GM18861 (cell line): ENCODE results near the gene RMND1.
A peak's percentile ranks its signal among the peaks of the same experiment; 100 is the strongest.
"Not testable (repeated sequence)": the region's sequence is repeated elsewhere in the genome, so short reads cannot be mapped to it uniquely, and the experiment has no call there.

Experiments
- ATAC-seq: cut with Tn5 transposase; IDR thresholded peaks from one replicate; pipeline ENCODE4 v1.9.1; 2021; ENCODE audit not compliant: unreplicated experiment

RMND1 gene

GRCh38 chr6:151455751-151456398 lies 3.9 kb upstream of the RMND1 start:
- ATAC-seq, result not testable (repeated sequence)

DNA sequence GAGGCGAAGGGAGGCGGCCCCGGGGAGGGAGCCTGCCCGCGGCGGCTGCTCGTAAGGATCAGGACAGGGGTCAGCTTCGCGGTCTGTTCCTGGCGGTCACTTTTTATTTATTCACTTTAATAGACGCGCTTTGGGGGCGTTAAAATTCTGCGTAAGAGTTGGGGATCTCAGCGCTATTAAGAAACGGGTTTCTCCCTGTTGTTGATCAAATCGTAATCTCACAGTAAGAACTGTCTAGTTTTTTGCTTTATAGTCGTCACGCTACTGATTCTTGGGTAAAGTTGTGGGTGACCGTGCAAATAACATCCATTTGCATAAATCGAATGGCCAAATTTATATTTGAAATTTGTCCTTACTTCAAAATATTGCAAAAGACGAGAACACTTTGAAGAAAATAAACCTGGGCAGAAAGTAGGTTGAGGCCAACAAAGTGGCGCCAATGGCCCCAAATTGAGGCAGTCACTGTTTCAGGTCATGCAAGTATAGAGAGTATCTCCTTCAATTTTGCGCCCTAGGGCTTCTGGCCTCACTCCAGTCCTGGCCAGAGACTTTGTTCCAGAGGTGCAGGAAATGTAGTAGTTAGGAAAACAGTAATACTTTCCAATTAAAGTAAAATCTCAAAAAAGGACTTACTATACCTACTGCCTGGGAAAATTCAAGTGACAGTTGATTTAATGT lies 963 bp upstream of the RMND1 start:
- ATAC-seq, result no peak

DNA sequence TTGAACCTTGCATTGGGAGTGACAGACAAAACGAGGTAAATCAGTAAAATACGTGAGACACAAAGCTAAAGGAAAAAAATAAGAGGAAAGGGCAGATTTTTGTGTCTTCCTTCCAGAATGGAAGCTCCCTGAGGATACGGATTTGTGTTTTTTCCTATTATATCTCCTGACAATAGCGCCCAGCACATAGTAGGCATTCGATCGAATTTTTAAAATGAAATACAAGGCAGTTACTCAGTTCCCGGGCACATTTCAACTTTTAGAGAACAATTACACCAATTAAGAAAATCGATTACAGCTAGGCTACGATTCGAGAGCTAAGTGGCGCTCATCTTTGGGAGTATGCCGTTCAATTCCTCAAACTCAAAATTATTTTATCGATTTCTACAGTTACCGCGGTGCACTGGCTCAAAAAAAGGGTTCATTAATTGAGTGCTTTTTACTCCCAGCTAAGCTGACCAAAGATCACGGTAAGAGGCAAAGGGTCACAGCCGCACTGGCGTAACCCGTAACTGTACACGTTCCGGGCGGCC lies 443 bp downstream of the RMND1 start:
- no peak for ATAC-seq

DNA sequence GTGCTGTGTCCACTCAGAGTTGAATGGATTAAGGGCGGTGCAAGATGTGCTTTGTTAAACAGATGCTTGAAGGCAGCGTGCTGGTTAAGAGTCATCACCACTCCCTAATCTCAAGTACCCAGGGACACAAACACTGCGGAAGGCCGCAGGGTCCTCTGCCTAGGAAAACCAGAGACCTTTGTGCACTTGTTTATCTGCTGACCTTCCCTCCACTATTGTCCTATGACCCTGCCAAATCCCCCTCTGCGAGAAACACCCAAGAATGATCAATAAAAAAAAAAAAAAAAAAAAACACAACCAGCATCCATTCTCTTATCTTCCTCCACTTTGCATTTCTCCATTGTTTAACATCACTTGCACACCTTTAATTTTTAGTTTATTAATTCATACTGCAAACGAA lies 998 bp downstream of the RMND1 start:
- ATAC-seq, result not testable (repeated sequence)

GRCh38 chr6:151448623-151449022 lies 3.3 kb downstream of the RMND1 start:
- ATAC-seq, result no peak

DNA sequence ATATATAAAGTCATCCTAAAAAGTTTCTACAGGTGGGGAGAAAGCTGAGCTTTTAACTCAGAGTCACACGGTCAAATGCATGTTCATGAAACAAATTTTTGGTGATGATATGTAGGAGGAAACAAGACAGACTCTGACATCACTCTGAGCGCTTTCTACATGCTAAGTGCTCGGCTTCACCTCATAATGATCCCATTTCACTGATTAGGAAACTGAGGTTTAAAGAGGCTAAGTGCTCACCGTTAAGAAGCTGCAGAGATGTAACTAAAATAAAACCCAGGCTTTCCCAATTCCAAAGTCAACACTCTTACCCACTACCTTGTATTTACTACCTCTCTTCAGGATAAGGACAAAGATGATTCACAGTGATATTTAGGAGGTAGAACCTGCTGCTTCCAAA lies 4.7 kb downstream of the RMND1 start:
- no peak for ATAC-seq

GRCh38 chr6:151445482-151445881 lies 6.4 kb downstream of the RMND1 start:
- ATAC-seq, result no peak

- ATAC-seq, result no peak
These were observed 7.9 kb downstream of the RMND1 start for GRCh38 chr6:151443911-151444621.

- no peak for ATAC-seq
These were observed 8.5 kb downstream of the RMND1 start for GRCh38 chr6:151443454-151443853.

GRCh38 chr6:151442371-151442770 lies 9.6 kb downstream of the RMND1 start:
- no peak for ATAC-seq

- no peak for ATAC-seq
These were observed 10.3 kb downstream of the RMND1 start for GRCh38 chr6:151441390-151442166.

GRCh38 chr6:151440930-151441329 lies 11.0 kb downstream of the RMND1 start:
- ATAC-seq, result peak; percentile 39

DNA sequence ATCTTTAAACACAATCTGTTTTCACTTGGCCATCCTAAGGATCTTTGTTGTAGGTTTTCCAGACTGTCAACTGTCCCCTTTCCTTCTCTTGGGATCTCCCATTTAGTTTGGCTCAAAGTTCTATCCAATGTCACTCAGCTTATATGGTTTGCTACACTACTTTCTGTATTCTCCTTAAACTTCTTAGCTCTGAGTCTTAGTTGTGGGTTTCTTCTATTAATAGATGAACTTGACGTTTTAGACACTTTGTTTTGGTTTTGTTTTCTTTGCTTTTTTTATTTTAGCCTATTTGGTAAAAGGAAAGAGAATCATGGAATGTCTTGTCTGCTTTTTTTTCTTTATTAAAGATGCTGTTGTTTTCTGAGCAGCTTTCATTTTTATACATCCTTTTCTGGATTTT lies 11.4 kb downstream of the RMND1 start:
- no peak for ATAC-seq

DNA sequence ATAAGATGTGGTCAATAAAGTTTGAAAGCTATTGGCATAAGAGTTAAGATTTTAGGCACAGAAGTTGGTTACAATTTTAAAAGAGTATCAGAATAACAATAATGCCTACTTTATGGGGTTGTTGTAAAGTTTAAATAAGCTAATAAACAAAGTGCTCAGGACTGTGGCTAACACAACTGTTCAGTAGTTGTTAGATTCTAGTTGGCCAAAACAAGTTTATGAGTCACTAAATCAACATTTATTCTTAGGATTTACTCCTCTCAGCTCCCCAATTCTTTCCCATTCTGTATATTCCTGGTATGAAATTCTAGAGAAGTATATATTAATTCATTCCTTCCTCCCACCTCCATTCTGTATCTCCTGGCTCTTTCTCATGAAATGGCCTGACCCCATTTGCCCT lies 14.5 kb downstream of the RMND1 start:
- no peak for ATAC-seq

DNA sequence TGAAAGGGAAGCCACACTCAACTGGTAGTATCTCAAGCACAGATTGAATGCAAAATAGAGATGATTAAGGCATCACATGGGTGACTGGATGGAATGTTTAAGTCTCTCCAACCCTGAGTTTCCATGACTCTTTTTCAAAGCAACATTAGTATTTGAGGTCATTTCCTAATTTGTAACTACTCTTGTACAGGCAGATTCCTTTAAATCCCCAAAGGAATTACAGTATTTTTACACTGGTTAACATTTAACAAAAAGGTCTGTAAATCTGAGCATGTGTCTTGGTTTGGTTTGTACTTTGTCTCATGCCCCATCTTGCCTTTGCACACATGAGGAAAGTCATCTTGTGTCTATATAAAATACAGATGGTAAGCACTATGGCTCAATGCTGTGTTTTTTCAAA lies 15.1 kb downstream of the RMND1 start:
- no peak for ATAC-seq

GRCh38 chr6:151436300-151436699 lies 15.6 kb downstream of the RMND1 start:
- ATAC-seq, result no peak

GRCh38 chr6:151434369-151434768 lies 17.6 kb downstream of the RMND1 start:
- no peak for ATAC-seq

DNA sequence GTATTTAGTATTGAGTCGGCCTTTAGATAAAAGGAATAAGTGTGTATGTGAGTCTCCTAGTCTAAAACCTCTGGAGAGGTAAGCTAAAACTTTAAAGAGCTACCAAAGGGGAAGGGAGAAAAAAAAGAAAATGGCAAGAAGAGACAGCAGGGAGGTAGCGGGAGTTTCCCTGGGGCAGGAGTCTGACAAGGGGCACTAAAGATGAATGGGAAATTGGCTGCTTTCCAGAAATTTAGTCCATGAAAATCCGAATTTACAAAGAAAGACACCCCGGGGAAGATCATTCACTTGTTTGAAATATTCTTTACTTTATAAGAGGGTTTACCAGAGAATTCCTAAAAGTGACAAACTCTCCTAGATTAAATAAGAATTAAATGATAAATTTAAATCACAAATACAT lies 19.3 kb downstream of the RMND1 start:
- no peak for ATAC-seq

DNA sequence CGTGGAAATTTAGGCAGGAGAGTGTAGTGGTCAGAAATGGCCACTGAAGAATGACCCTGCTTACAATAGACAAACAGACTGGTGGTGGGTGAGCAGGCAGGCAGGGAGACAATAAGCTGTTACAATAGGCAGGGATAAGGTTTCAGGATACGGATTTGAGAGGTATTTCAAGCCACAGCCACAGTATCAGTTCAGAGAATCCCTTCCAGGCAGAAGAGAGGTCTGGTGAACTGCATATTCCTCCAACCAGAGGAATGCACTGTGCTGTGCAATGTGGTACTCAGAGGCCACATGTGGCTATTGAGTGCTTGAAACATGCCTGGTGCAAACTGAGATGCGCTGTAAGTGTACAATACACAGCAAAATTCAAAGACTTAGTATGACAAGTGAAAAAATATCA lies 20.6 kb downstream of the RMND1 start:
- ATAC-seq, result no peak

GRCh38 chr6:151430886-151431285 lies 21.0 kb downstream of the RMND1 start:
- ATAC-seq, result no peak

DNA sequence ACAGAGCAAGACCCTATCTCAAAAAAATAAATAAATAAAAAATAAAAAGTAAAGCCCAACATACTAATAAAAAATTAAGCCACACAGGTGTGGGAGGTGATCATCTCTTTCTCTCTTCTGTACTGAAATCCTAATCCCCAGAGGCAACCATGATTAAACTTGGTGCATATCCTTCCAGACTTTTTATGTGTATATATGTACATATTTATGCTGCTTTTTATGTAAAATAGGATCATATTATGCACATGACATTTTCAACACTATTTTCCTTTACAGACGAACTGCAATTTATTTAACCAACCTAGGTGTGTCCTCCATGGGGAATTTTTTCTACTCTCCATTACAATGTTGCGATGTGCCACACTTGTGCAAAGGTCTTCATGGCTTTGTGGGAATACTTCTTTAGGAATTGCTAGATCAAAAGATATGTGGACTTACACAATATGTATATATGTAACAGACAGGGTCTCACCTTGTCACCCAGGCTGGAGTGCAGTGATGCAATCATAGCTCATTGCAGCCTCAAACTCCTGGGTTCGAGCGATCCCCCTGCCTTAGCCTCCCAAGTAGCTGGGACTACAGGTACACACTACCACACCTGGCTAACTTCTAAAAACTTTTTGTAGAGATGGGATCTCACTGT lies 23.7 kb downstream of the RMND1 start:
- ATAC-seq, result no peak
